Smooth muscle cell (in vitro differentiated cells): Measurements from ENCODE around the gene FBL. TPM values are rescaled to one million over a fixed set of nuclear protein-coding genes. Genes with fewer than 3 reads are reported as not detected.
"Not testable (repeated sequence)": the region's sequence is repeated elsewhere in the genome, so short reads cannot be mapped to it uniquely, and the experiment has no call there.

Experiments
- DNase-seq: peaks from one replicate; lab custom pipeline; 2025; ENCODE audit not compliant: unreplicated experiment; lab: John Stamatoyannopoulos, UW
- H2AFZ ChIP-seq: fragments of 200-600 bp; sonication (generic); 2 replicates; pipeline ENCODE4 v1.6.0; 2016; ENCODE audit warnings: antibody characterized with exemption, low read depth, mild to moderate bottlenecking
- H3F3A ChIP-seq: fragments of 200-600 bp; sonication (generic); 2 replicates; pipeline ENCODE4 v1.6.0; 2017; ENCODE audit warnings: antibody characterized with exemption, low read depth
- H3K27ac ChIP-seq: fragments of 200-600 bp; sonication (generic); 2 replicates; pipeline ENCODE4 v1.5.1; 2016; ENCODE audit warnings: low read depth, mild to moderate bottlenecking
- H3K27me3 ChIP-seq: fragments of 200-600 bp; sonication (generic); 2 replicates; pipeline ENCODE4 v1.6.1; 2016; ENCODE audit warnings: low read depth, mild to moderate bottlenecking
- H3K36me3 ChIP-seq: fragments of 200-600 bp; sonication (generic); 2 replicates; pipeline ENCODE4 v1.5.1; 2016; ENCODE audit warnings: low read depth
- H3K4me1 ChIP-seq: fragments of 200-600 bp; sonication (generic); 2 replicates; pipeline ENCODE4 v1.5.1; 2016; ENCODE audit warnings: low read depth
- H3K4me2 ChIP-seq: fragments of 200-600 bp; sonication (generic); 2 replicates; pipeline ENCODE4 v1.6.0; 2016; ENCODE audit warnings: mild to moderate bottlenecking
- H3K4me3 ChIP-seq: fragments of 200-600 bp; sonication (generic); 2 replicates; pipeline ENCODE4 v1.5.1; 2016; ENCODE audit warnings: mild to moderate bottlenecking
- H3K79me2 ChIP-seq: fragments of 200-600 bp; sonication (generic); 2 replicates; pipeline ENCODE4 v1.6.0; 2016; ENCODE audit warnings: low read depth, mild to moderate bottlenecking
- H3K9ac ChIP-seq: fragments of 200-600 bp; sonication (generic); 2 replicates; pipeline ENCODE4 v1.6.0; 2016; ENCODE audit warnings: low read depth
- H3K9me3 ChIP-seq: fragments of 200-600 bp; sonication (generic); replicated peaks from 2 replicates; pipeline ENCODE4 v1.5.1; 2016; ENCODE audit warnings: low read depth
- H4K20me1 ChIP-seq: fragments of 200-600 bp; sonication (generic); 2 replicates; pipeline ENCODE4 v1.6.0; 2016; ENCODE audit warnings: low read depth
- WGBS: methylation state at CpG from one replicate; pipeline ENCODE4 v1.1.7; 2016; ENCODE audit warnings: low lambda C conversion rate; 5-methylcytosine and 5-hydroxymethylcytosine counted together
- polyA plus RNA-seq: library from polyadenylated mRNA; unstranded; fragments of >200 nt; fragmentation: Nextera tagmentation; extraction: Ambion mirVana; gene quantifications from 2 replicates; pipeline ENCODE4 v1.2.1, GENCODE V29; 2016
- total RNA-seq: library from RNA; depleted of rRNA; stranded (reverse); fragments of >200 nt; gene quantifications from 2 replicates; pipeline ENCODE4 v1.2.3, GENCODE V29; 2014
- TF ChIP-seq, protein P1 (sequence below): fragments of 200-600 bp; sonication (generic); IDR thresholded peaks from 2 replicates; pipeline ENCODE4 v1.5.1; 2017; ENCODE audit warnings: borderline replicate concordance, mild to moderate bottlenecking, antibody characterized with exemption; ENCODE audit not compliant: insufficient read depth, poor library complexity, severe bottlenecking

Gene FBL
- total and polyA plus RNA-seq, 2 experiments from 2014 or later = 116 to 124 TPM

DNA sequence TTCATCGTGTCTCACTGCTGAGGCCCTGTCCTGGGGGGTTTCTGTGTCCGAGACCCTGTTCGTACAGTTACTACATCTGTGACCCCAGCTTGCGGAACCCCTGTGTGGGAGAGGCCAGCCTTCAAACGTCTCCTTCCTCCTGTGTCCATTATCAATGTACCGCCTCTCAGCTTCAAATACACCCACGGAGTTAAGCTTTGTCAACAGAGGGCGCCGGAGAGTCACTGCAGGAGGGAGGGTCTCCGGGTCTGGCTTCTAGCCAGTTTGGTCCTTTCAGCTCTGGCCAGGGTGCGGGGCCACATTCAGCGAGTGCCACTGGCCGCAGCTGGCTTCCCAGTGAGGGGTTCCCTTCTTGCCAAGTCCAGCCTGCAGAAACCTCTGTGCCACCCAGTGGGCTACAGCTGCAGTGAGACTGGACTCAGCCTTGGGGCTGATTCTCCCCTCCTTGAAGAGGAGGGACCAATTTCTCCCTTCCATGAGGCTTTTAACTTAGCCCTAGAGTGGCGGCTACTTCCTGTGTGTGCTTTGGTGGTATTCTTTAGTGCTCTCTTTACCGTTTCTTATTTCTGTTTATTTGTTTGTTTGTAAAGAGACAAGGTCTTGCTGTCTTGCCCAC lies 35.4 kb upstream of the FBL start:
- not testable (repeated sequence) for DNase-seq
- 21% methylated on average over 15 of the region's 15 CpGs for WGBS
- TF ChIP-seq, protein P1, sequence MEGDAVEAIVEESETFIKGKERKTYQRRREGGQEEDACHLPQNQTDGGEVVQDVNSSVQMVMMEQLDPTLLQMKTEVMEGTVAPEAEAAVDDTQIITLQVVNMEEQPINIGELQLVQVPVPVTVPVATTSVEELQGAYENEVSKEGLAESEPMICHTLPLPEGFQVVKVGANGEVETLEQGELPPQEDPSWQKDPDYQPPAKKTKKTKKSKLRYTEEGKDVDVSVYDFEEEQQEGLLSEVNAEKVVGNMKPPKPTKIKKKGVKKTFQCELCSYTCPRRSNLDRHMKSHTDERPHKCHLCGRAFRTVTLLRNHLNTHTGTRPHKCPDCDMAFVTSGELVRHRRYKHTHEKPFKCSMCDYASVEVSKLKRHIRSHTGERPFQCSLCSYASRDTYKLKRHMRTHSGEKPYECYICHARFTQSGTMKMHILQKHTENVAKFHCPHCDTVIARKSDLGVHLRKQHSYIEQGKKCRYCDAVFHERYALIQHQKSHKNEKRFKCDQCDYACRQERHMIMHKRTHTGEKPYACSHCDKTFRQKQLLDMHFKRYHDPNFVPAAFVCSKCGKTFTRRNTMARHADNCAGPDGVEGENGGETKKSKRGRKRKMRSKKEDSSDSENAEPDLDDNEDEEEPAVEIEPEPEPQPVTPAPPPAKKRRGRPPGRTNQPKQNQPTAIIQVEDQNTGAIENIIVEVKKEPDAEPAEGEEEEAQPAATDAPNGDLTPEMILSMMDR = peak; percentile 37

GRCh38 chr19:39880241-39880640 lies 34.1 kb upstream of the FBL start:
- H3K9me3 ChIP-seq, H3K79me2 ChIP-seq, H3K27ac ChIP-seq, H3K4me1 ChIP-seq, H3K4me2 ChIP-seq, H3K4me3 ChIP-seq, H3K27me3 ChIP-seq, H2AFZ ChIP-seq, DNase-seq, H4K20me1 ChIP-seq, H3K36me3 ChIP-seq, H3K9ac ChIP-seq, H3F3A ChIP-seq: not testable (repeated sequence)
- WGBS = 89% methylated on average over 4 of the region's 5 CpGs

More for the DNA sequence above, 35.4 kb upstream of the FBL start:
- H3K79me2 ChIP-seq, H3K27me3 ChIP-seq, H3K4me2 ChIP-seq, H3F3A ChIP-seq, H3K4me3 ChIP-seq, H3K9ac ChIP-seq, H3K27ac ChIP-seq, H3K4me1 ChIP-seq, H2AFZ ChIP-seq, H3K36me3 ChIP-seq, H4K20me1 ChIP-seq, H3K9me3 ChIP-seq: not testable (repeated sequence)

DNA sequence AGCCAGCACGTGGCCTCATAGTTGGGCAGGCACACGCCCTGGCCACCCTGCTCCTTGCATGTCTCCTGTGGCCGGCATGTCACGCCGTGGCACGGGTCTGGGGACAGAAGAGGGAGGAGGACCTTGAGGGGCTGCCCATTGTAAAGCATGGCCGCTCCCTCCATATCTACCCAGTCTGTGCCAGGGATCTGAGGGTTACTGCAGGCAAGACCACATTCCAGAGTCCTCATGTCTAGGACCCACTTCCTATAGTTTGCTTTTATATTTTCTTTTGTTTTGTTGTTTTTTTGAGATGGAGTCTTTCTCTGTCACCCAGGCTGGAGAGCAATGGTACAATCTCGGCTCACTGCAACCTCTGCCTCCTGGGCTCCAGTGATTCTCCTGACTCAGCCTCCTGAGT lies 33.6 kb upstream of the FBL start:
- H3K4me1 ChIP-seq, H3K9me3 ChIP-seq, H3K9ac ChIP-seq, H4K20me1 ChIP-seq, DNase-seq, H3F3A ChIP-seq, H3K79me2 ChIP-seq, H3K36me3 ChIP-seq, H3K27ac ChIP-seq, H3K4me3 ChIP-seq, H2AFZ ChIP-seq, H3K4me2 ChIP-seq, H3K27me3 ChIP-seq: not testable (repeated sequence)
- WGBS = 100% methylated on average over 1 of the region's 8 CpGs

GRCh38 chr19:39878866-39879265 lies 32.7 kb upstream of the FBL start:
- H3K27ac ChIP-seq, H3K4me3 ChIP-seq, H3K4me1 ChIP-seq, H2AFZ ChIP-seq, H3K4me2 ChIP-seq, H3K9me3 ChIP-seq, H3F3A ChIP-seq, H4K20me1 ChIP-seq, DNase-seq, H3K9ac ChIP-seq, H3K36me3 ChIP-seq, H3K79me2 ChIP-seq, H3K27me3 ChIP-seq: not testable (repeated sequence)
- 91% methylated on average over 11 of the region's 11 CpGs for WGBS

DNA sequence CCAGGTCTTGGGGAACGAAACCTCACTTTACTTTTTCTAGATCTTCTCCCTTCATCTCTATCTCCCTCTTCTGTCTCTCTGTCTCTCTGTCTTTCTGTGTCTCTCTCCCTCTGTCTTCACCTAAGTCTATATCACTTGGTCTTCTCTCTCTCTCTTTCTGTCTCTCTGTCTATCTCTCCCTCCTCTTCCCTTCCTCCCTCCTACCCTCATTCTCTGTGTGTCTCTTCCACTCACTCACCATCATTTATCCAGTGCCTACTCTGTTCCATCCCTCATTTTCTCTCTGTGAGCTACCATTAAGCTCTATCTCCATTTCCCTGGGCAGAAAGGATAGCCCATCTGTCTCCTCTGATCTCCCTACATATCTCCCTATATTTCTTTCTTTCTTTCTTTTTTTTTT lies 32.2 kb upstream of the FBL start:
- TF ChIP-seq, protein P1 = no peak
- no peaks in the 10 kb centered on the region for H3K9me3 ChIP-seq
- no peak overlapping the region for H3K4me2 ChIP-seq
- H4K20me1 ChIP-seq = no peaks in the 10 kb centered on the region
- no peaks in the 10 kb centered on the region for H3K4me1 ChIP-seq
- H3K27me3 ChIP-seq = no peaks in the 10 kb centered on the region
- H3K27ac ChIP-seq = no peak overlapping the region
- H3K9ac ChIP-seq = no peak overlapping the region
- H3F3A ChIP-seq = no peaks in the 10 kb centered on the region
- DNase-seq = no peak
- WGBS = 80% methylated on average over 1 of the region's 1 CpG
- no peaks in the 10 kb centered on the region for H3K79me2 ChIP-seq
- no peak overlapping the region for H2AFZ ChIP-seq
- no peak overlapping the region for H3K4me3 ChIP-seq
- no peaks in the 10 kb centered on the region for H3K36me3 ChIP-seq

- H3K27me3 ChIP-seq, H3K4me3 ChIP-seq, H3K4me1 ChIP-seq, H3K4me2 ChIP-seq, H4K20me1 ChIP-seq, H3K36me3 ChIP-seq, H3K9ac ChIP-seq, H2AFZ ChIP-seq, H3F3A ChIP-seq, H3K9me3 ChIP-seq, H3K79me2 ChIP-seq, H3K27ac ChIP-seq, DNase-seq: not testable (repeated sequence)
- WGBS = 88% methylated on average over 15 of the region's 17 CpGs
These were observed 31.8 kb upstream of the FBL start for GRCh38 chr19:39877982-39878381.

DNA sequence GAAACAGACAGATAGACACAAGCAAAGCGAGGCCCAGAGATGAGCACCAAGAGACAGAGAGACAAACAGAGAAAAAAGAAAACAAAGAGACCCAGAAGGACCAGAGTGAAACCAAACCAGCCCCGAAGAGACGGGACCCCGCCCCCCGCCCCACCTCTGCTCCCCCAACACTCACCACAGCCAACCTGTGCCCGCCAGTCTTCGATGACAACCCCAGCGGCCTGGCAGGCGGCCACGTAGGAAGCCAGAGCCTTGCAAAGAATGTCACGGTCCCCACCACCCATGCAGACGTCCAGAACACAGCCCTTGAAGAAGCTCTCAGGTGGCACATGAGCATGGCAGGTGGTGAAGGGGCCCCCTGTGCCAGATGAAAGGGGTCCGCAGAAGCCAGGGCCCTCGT lies 31.3 kb upstream of the FBL start:
- H3K9me3 ChIP-seq, H2AFZ ChIP-seq, H3F3A ChIP-seq, H3K4me1 ChIP-seq, H3K27ac ChIP-seq, H3K4me2 ChIP-seq, H3K79me2 ChIP-seq, H3K9ac ChIP-seq, H4K20me1 ChIP-seq, DNase-seq, H3K27me3 ChIP-seq, H3K36me3 ChIP-seq, H3K4me3 ChIP-seq: not testable (repeated sequence)
- WGBS = 81% methylated on average over 12 of the region's 14 CpGs
